Renal cortex interstitium (tissue), 11 donors: ENCODE results near the gene KCNQ1. TPM values are rescaled to one million over a fixed set of nuclear protein-coding genes. Genes with fewer than 3 reads are reported as not detected.

Source experiments
- DNase-seq, 11 donors: peaks; one replicate each; pipeline ENCODE4 v3.0.0-alpha.2; 2013; ENCODE audit warnings: low read depth in 9 of 11, low spot score in 4 of 11; ENCODE audit errors: extremely low read depth in 1 of 11
- polyA plus RNA-seq, 3 donors: library from polyadenylated mRNA; unstranded; fragments of 120-200 nt; gene quantifications; one replicate each; pipeline ENCODE4 v1.2.1, GENCODE V29; 2013; ENCODE audit not compliant: insufficient read length in 3 of 3

KCNQ1 gene
- polyA plus RNA-seq, 3 donors: 9.2 to 13.2 (median 10.6) TPM

DNA sequence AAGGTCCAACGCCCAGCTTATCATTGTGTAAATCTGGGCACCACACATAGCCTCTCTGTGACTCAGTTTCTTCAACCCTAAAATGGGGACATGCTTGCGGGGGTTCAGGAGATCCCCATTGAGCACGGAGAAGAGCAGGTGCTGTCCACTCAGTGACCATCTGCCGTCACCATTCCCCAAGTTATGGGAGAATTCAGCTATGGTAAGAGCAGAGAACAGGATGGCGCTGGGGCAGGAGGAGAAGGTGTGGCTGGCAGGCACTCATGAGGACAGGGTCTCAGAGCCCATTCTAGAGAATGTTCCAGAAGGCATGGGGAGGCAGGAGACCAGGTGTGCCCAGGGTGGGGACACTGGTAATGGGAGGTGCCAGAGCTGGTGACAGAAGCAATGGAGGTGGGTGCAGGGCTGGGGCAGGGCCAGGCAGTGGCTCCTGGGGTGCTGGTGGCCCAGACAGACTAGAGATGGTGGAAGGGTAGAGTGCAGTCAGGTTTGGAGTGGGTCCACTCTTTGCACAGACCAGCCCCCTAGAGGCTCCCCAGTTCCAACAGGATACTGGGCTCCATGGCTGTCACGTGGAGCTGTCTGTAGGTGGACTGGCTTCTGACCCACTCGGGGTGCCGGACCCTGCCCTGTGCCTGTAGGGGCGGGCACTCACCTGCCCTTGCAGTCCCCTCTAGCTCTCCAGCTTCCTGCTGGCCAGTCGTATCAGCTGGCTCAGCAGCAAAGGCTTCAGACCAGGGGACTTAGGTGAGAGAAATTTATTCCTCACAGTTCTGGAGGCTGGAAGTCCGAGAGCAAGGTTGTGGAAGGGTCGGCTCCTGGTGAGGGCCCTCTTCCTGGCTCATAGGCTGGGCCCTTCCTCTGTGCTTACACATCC, 356.1 kb downstream of the KCNQ1 start:
- no peak for DNase-seq

DNA sequence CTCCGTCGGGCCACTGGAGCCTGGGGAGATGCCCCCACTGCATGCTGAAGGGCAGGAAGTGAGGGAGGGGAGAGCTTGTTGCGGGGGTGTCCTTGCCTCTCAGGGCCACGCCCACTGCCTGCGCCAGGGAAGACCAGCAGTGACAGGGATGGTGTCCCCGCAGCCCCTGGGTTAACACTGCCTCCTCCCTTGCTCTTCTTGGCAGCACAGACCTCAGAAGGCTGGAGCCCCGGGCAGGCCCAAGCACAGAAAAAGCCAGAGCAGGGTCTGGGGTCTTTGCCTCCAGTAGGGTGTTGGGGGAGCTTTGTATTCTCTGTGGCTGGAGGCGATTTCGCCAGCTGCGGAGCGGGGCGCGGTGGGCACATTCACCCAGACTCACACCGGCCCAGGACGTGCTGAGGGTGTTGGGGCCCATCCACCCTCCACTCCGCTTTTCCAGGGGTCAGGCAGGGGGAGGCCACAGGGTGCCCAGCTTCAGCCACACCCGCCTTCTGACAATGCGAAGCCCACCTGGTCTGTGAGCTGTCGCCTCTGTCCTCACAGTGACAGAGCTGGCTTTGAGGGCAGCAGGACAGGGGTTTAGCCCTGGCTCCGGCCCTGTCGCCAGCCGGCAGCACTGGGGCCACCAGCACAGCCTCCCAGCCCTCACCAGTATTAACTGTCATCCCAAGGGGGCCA, 357.0 kb downstream of the KCNQ1 start:
- DNase-seq: no peak

- DNase-seq: no peak
Observed at GRCh38 chr11:2802389-2803185, 357.8 kb downstream of the KCNQ1 start.

GRCh38 chr11:2803186-2804091, 358.6 kb downstream of the KCNQ1 start:
- DNase-seq: no peak

DNA sequence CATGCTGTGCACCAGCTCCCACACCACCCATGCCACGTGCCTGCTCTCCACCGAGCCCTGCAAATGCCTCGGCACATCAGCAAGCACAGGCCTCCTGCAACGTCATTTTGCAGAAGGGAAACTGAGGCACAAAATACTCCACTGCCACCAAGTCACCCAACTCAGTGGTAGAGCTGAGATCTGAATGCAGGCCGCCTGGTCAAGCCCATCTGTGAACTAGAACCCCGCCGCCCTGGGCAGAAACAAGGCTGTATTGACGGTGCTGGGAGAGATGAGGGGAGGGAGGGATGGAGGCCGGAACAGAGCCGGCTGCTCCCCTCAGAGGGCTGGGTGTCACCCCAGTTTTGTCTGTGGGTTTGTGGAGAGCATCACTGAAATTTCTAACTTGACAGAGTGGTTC, 359.4 kb downstream of the KCNQ1 start:
- no peak for DNase-seq

DNA sequence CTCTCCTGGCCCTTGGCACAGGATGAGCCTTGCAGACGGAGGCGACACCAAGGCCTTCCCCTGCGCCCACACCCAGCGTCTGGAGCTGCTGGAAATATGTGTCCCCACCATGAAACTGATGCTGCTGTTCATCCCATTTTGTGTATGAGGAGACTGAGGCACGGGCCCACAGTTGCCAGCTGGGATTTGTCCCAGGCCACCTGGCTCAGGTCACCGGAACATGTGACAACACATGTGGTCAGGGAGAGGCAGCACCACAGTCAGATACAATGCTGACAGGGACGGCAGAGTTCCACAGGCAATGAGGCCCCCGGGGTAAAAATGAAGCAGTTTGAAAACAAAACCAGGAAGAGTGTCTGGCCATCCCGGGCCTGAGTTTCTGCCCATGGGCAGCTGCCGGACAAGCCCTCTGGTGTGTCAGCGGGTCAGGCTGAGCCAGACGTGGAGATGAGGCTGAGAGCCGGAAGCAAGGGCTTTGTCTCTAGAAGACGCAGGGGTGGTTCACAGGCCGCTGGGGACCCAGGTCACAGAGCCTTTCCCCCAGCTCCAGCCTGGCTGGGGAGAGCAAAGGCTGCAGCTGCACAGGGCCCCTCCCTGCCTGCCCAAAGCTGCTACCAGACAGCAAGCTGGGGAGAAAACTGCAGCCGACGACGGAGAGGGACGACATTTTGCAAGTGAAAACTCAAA, 360.0 kb downstream of the KCNQ1 start:
- no peak for DNase-seq

DNA sequence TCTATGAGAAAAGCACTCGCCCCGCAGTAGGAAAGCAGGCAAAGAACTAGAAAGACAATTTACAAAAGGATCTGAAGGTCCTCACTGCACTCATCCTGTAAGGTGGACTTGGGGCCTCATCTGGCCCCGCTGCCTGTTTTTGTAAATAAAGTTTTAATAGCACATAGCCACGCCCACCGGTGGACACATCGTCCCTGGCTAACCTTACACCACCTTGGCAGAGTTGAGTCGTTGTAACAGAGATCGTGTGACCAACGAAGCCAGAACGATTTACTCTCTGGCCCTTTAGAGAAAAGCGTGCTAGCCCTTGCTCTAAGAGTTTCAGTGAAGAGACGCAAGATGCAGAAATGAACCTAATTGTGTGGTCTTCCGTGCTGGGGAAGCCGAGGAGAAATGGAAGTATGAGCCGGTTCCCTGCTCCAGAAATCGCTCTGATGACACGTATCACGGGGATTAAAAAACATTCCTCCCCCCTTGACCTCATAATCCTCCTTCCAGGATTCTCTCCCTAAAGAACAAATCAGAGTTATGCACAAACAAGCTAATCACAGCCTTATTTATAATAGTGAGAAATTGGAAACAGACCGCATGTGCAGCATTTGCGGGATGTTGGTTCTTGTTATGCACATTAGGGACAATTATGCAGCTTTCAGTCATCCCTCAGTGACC, 360.7 kb downstream of the KCNQ1 start:
- no peak for DNase-seq

- no peak for DNase-seq
Observed at GRCh38 chr11:2806351-2807024, 361.7 kb downstream of the KCNQ1 start.

DNA sequence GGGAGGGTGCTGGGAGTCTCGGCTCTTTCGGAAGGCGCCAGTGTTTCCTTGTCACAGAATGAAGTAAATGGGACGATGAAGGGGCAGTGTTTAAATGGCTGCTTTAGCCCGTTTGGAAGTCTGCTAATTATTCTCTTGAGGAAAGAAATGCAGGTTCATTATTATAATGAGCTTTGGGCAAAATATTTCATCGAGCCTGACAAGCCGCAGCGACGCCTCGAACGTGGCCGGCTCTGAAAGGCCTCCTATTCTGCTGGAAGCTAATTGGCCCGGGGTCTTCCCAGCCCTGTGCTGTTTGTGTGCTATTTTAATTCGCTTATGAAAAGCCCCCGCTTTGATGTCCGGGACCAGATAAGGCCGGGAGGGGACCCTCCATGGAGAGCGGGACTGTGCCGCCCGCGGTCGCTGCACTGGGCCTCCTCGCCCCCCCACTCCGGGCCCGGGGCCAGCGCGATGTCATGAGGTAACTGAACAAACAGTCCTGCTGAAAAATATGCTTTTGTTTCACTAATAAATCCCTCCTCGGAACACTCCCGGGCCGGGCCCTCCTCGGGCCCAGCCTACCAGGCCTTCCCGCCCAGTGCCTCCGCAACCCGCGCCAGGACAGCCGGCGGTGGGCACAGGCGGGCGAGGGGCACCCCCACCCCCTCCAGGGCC, 362.3 kb downstream of the KCNQ1 start:
- peak in 2 of 11 donors; percentile 41 to 73 for DNase-seq

DNA sequence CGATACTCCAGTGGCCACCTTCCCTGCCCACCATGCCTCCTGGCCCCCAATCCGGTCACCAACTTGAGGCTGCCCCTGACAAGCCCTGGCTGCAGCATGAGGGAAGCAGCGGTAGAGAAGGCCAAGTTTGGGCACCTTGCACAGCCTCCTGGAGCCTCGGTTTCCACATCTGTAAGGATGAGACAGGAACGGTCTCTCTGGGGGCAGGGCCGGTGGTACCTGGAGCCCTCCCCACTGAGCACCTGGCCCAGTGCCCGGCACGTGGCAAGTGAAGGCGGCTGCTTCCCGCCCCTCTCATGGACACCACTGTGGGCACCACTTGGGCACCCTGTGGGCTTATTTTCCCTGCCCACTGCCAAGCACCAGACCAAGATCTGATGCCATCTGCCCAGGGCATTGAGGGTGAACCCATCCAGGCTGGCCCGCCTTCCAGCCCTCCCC, 363.0 kb downstream of the KCNQ1 start:
- DNase-seq: no peak

DNA sequence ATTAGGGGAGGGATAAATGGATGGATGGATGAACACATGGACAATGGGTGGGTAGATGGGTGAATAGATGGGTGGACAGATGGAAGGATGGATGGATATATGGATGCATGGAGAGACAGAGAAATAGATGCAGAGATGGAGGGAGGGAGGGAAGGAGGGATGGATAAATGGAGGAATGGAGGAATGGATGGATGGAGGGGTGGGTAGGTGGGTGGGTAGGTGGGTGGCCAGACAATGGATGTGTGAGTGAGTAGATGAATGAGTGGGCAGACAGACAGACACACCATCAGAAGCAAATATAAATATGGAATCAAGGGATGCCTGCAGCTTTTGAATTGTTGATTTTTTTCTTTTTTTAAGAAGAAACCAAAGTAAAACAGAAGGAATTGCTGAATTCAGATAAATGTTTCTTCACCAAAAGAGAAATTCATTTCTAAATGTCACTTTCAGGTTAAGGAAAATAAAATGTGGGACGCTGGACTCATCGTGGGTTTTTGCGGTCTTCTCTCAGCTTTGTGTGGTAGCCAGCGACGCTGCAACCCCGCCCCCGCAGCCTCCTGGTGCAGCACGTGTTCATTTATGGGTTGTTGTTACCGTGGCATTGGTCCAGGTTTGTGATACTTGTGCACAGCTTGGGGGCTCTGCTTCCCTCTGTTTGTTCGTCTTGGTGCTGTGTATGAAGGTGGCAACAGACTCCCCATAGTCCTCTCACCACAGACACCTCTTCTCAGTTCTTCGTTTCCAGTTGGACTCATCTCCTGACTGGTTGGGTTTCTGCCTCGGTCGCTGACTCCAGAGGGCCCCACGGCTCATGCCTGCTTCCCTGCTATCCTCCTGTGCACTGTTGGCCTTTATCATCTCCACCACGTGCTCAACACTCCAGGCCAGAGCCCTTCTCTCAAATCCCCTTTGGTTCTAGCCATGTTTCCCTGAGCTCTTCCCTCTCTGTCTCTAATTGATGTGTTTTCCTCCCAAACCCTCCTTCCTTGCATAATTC, 364.3 kb downstream of the KCNQ1 start:
- DNase-seq: no peak

GRCh38 chr11:2809854-2810253, 365.0 kb downstream of the KCNQ1 start:
- no peak for DNase-seq

- no peak for DNase-seq
Observed at GRCh38 chr11:2810411-2811205, 365.8 kb downstream of the KCNQ1 start.

DNA sequence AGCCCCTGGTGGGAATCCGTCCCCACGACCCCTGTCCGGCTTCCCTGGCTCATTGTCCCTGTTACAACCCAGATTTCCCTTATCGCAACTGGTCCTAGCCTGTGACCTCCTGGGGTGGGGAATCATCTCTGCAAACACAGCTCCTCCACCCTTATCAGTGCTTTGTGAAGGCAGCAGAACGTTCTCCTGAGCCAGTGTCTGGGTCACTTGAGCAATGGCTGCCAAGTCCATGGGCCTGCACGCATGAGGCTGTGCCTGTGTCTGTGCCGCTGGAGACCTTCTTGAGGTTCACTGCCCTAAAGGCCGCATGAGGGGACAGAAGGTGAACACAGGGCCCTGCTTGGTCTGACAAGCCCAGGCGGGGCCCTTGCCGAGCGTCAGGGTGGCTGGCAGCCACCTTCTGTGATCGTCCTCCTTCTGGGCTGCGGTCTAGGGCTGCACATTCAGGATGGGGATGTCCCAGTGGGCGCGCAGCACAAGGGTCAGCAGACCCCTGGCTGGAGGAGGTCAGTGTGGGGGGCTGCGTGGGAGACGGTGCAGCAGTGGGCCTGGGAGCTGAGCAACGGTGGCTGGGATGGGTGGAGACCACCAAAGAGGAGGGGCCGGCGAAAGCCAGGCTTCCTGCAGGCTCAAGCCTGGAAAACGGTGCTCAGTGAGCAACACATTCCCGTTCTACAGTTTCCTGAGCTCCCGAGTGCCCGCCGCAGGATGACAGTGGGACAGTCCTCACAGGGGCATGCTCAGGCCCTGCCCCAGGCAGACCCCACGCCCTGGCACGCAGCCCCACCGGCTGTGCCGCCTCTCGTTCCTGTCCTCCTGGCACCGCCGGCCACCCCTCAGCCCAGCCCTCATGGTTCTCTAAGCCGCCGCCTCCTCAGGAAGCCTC, 366.6 kb downstream of the KCNQ1 start:
- DNase-seq: no peak
